Activated CD8-positive, alpha-beta memory T cell treated with anti-CD3 and anti-CD28 coated beads, Interleukin-2, amount 50 U/mL, for 24 hours (primary cell): Measurements from ENCODE around the gene FLT3LG.

Source experiments
- DNase-seq: peaks from one replicate; pipeline ENCODE4 v3.0.0-alpha.2; 2020; ENCODE audit errors: extremely low read depth

The FLT3LG gene

GRCh38 chr19:49512970-49513745 is 39.1 kb downstream of the FLT3LG start:
- DNase-seq, result no peak

GRCh38 chr19:49513746-49514118 is 39.7 kb downstream of the FLT3LG start:
- DNase-seq, result no peak

GRCh38 chr19:49514151-49514550 is 40.1 kb downstream of the FLT3LG start:
- no peak for DNase-seq

- DNase-seq, result no peak
These were observed 41.8 kb downstream of the FLT3LG start for GRCh38 chr19:49515767-49516166.

GRCh38 chr19:49518033-49518432 is 44.0 kb downstream of the FLT3LG start:
- DNase-seq, result no peak

GRCh38 chr19:49520705-49521319 is 46.8 kb downstream of the FLT3LG start:
- DNase-seq, result no peak

GRCh38 chr19:49524812-49525455 is 50.9 kb downstream of the FLT3LG start:
- DNase-seq, result no peak

- no peak for DNase-seq
These were observed 54.3 kb downstream of the FLT3LG start for GRCh38 chr19:49528211-49528771.

GRCh38 chr19:49530708-49531107 is 56.7 kb downstream of the FLT3LG start:
- DNase-seq, result no peak

- peak; percentile 37 for DNase-seq
These were observed 59.8 kb downstream of the FLT3LG start for GRCh38 chr19:49533551-49534488.

- DNase-seq, result no peak
These were observed 60.8 kb downstream of the FLT3LG start for GRCh38 chr19:49534632-49535385.
